K562 (cell line): ENCODE measurements around the gene NIPSNAP2. TPM values are rescaled to one million over a fixed set of nuclear protein-coding genes. Genes with fewer than 3 reads are reported as not detected.
A peak's percentile ranks its signal among the peaks of the same experiment; 100 is the strongest.

Source experiments
- ATAC-seq: fragments of 200-7000 bp; cut with Tn5 transposase; 3 replicates; pipeline ENCODE4 v1.9.1; 2020; ENCODE audit warnings: moderate library complexity
- BruUV-seq: library from RNA; stranded (reverse); fragments of 400-500 nt; replicated peaks from 2 replicates; lab custom pipeline; 2021; lab: Mats Ljungman, UMichigan
- CTCF ChIA-PET: fragments of 300-600 bp; formaldehyde crosslinking; extraction: SDS; loops from one replicate; lab custom pipeline; 2021; ENCODE audit warnings: low intra/inter-chr PET ratio; lab: Yijun Ruan, JAX
- POLR2A ChIA-PET: fragments of 300-600, 350-650 bp; sonication (Branson Sonifier 250); formaldehyde crosslinking; extraction: SDS; loops from one replicate; lab custom pipeline; 2021; ENCODE audit warnings: antibody characterized with exemption, inconsistent platforms; lab: Yijun Ruan, JAX
- DNase-seq, 4 experiments: peaks; one replicate each; pipeline versions ENCODE4 v3.0.0 to v3.0.0-alpha.2; 2011 to 2018; ENCODE audit warnings: low spot score in 3 of 4, mixed read lengths in 3 of 4; ENCODE audit errors: extremely low read depth in 1 of 4
- FAIRE-seq: peaks from 2 replicates; lab custom pipeline; 2011; peaks lifted over from hg19 to GRCh38; lab: Jason Lieb, UNC
- H2AFZ ChIP-seq: 2 replicates; pipeline ENCODE4 v1.6.0; 2011; ENCODE audit warnings: low read depth, low read length, control low read depth, inconsistent platforms
- H3K27ac ChIP-seq: fragments of 200-600 bp; 3 replicates; pipeline ENCODE4 v1.8.0; 2011; ENCODE audit warnings: low read depth, mild to moderate bottlenecking, control low read depth, inconsistent platforms, low read length, moderate library complexity, mixed read lengths; ENCODE audit errors: extremely low read depth
- H3K27me3 ChIP-seq, 2 experiments: fragments of 300-600 bp in 1 of 2; 2 replicates in 1 of 2; 3 replicates in 1 of 2; pipeline versions ENCODE4 v1.6.0 to v1.8.0; 2011; ENCODE audit warnings: inconsistent platforms in 2 of 2, low read length in 2 of 2, mild to moderate bottlenecking in 1 of 2, mixed read lengths in 1 of 2, moderate library complexity in 1 of 2; ENCODE audit not compliant: control insufficient read depth in 2 of 2, insufficient read depth in 2 of 2
- H3K36me3 ChIP-seq: fragments of 300-600 bp; 3 replicates; pipeline ENCODE4 v1.8.0; 2011; ENCODE audit warnings: mild to moderate bottlenecking, low read length, inconsistent platforms; ENCODE audit not compliant: control insufficient read depth, insufficient read depth
- H3K4me1 ChIP-seq, 2 experiments: fragments of 200-600 bp in 1 of 2; replicated peaks in 1 of 2; 2 replicates in 1 of 2; 3 replicates in 1 of 2; pipeline versions ENCODE4 v1.5.1 to v1.8.0; 2011; ENCODE audit warnings: inconsistent platforms in 2 of 2, low read length in 2 of 2, mild to moderate bottlenecking in 1 of 2, mixed read lengths in 1 of 2, moderate library complexity in 1 of 2; ENCODE audit not compliant: control insufficient read depth in 2 of 2, insufficient read depth in 2 of 2
- H3K4me2 ChIP-seq: 2 replicates; pipeline ENCODE4 v1.6.1; 2011; ENCODE audit warnings: low read length, control low read depth, inconsistent platforms, mixed read lengths; ENCODE audit not compliant: insufficient read depth
- H3K4me3 ChIP-seq: fragments of 200-600 bp; sonication (generic), shearing (Covaris generic); 2 replicates; pipeline ENCODE4 v1.5.1; 2016; ENCODE audit warnings: control low read depth, inconsistent platforms
- H3K79me2 ChIP-seq: fragments of 200-600 bp; 3 replicates; pipeline ENCODE4 v1.8.0; 2011; ENCODE audit warnings: low read length, inconsistent platforms; ENCODE audit not compliant: control insufficient read depth, insufficient read depth
- H3K9ac ChIP-seq, 2 experiments: 2 replicates each; pipeline versions ENCODE4 v1.6.0 to v1.6.1; 2011; ENCODE audit warnings: low read depth in 2 of 2, low read length in 2 of 2, control low read depth in 1 of 2, inconsistent platforms in 1 of 2, mild to moderate bottlenecking in 1 of 2, mixed read lengths in 1 of 2; ENCODE audit not compliant: insufficient read depth in 1 of 2
- H3K9me1 ChIP-seq: one replicate; pipeline ENCODE4 v1.6.0; 2011; ENCODE audit warnings: inconsistent platforms, mild to moderate bottlenecking, low read length, moderate library complexity; ENCODE audit not compliant: control insufficient read depth, insufficient read depth
- H3K9me3 ChIP-seq: replicated peaks from 2 replicates; pipeline ENCODE4 v1.5.1; 2011; ENCODE audit warnings: low read depth, low read length, inconsistent platforms; ENCODE audit not compliant: control insufficient read depth, insufficient read depth
- H4K20me1 ChIP-seq: replicated peaks from 2 replicates; pipeline ENCODE4 v1.6.1; 2011; ENCODE audit warnings: low read length, inconsistent platforms, mixed read lengths; ENCODE audit not compliant: control insufficient read depth, insufficient read depth
- BCL6 ChIP-seq: fragments of 250-450 bp; sonication (Bioruptor Pico); IDR thresholded peaks from 2 replicates; pipeline ENCODE4 v1.4.0; 2020
- CBX3 ChIP-seq, 2 experiments: IDR thresholded peaks; 1 replicate in 1 of 2; 2 replicates in 1 of 2; pipeline ENCODE4 v1.6.1; 2012; ENCODE audit warnings: inconsistent platforms in 2 of 2, low read length in 2 of 2, borderline replicate concordance in 1 of 2, control low read depth in 1 of 2
- TRIM28 ChIP-seq: fragments of 450-650 bp; IDR thresholded peaks from 2 replicates; pipeline ENCODE4 v1.6.1; 2017
- ZNF274 ChIP-seq: IDR thresholded peaks from 2 replicates; pipeline ENCODE4 v1.6.1; 2011; ENCODE audit warnings: low read depth, mild to moderate bottlenecking, low read length, moderate library complexity, borderline replicate concordance
- ZNF445 ChIP-seq: fragments of 250-450 bp; sonication (Bioruptor Pico); IDR thresholded peaks from 2 replicates; pipeline ENCODE4 v1.4.0; 2020; ENCODE audit warnings: low read depth, mild to moderate bottlenecking, moderate library complexity
- ZNF75A ChIP-seq: fragments of 450-650 bp; formaldehyde crosslinking; IDR thresholded peaks from 2 replicates; pipeline ENCODE4 v1.4.0; 2020; ENCODE audit warnings: mild to moderate bottlenecking
- WGBS: fragments of 100-300 bp; shearing (Covaris generic); methylation state at CpG from one replicate; pipeline ENCODE4 v1.1.6; 2016; ENCODE audit warnings: low coverage, mixed read lengths; ENCODE audit not compliant: insufficient coverage; ENCODE audit errors: missing lambda C conversion rate; 5-methylcytosine and 5-hydroxymethylcytosine counted together
- in situ Hi-C: fragments of 300-500 bp; cut with MboI; formaldehyde crosslinking; loops from 4 replicates; pipeline ENCODE4 v1.15.0; 2018; ENCODE audit warnings: inconsistent platforms, mixed read lengths
- intact Hi-C: fragments of 100-400 bp; cut with micrococcal nuclease; formaldehyde crosslinking; loops from 2 replicates; pipeline ENCODE4 v1.14.2; 2022
- polyA plus RNA-seq, 8 experiments: library from polyadenylated mRNA; depleted of rRNA in 4 of 8; stranded (reverse) in 5 of 8; unstranded in 3 of 8; fragments of >200 nt; fragmentation: Nextera tagmentation in 2 of 8; fragmentation: Illumina TruSeq in 1 of 8; extraction: Ambion mirVana in 2 of 8; extraction: Trizol in 1 of 8; gene quantifications; 2 replicates each; pipeline versions ENCODE4 v1.2.1 to v1.2.3, GENCODE V29; 2011 to 2014; ENCODE audit warnings: inconsistent platforms in 1 of 8, missing spikeins in 1 of 8
- total RNA-seq, 7 experiments: library from RNA; depleted of rRNA in 6 of 7; stranded (reverse); fragments of >200 nt in 6 of 7; fragmentation: Illumina TruSeq in 2 of 7; extraction: Trizol in 2 of 7; gene quantifications; 2 replicates each; pipeline versions ENCODE4 v1.2.1 to v1.2.3, GENCODE V29; 2011 to 2021; ENCODE audit warnings: low replicate concordance in 1 of 7
- TF ChIP-seq, protein P1 (sequence below): fragments of 450-650 bp; IDR thresholded peaks from 2 replicates; pipeline ENCODE4 v1.6.1; 2018; ENCODE audit warnings: mild to moderate bottlenecking, low read depth; ENCODE audit not compliant: partially characterized antibody

Gene NIPSNAP2
- total and polyA plus RNA-seq, 9 of the 15 experiments (the other 6 are each of a cell fraction or from before 2014, with no cell fraction given): 24.9 to 107 (median 53.0) TPM

DNA sequence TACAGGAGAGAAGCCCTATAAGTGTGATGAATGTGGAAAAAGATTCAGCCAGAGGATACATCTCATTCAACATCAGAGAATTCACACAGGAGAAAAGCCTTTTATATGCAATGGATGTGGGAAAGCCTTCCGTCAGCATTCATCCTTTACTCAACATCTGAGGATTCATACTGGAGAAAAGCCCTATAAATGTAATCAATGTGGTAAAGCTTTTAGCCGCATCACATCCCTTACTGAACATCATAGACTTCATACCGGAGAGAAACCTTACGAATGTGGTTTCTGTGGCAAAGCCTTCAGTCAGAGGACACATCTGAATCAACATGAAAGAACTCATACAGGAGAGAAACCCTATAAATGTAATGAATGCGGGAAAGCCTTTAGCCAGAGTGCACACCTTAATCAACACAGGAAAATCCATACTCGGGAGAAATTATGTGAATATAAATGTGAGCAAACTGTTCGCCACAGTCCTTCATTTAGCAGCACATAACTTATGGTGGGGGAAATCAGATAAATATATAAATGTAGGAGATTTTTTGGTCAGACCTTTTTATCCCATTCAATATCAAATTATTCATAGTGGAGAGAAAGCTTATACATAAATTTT is 24.8 kb upstream of the NIPSNAP2 start:
- no peaks in the 10 kb centered on the region for H3K79me2 ChIP-seq
- CTCF ChIA-PET: no interaction called here
- in situ Hi-C loops: no loop called here
- ATAC-seq (no peak), DNase-seq (no peak), FAIRE-seq (no peak)
- intact Hi-C loops: no loop called here
- no peaks in the 10 kb centered on the region for H3K4me1 ChIP-seq
- no peaks in the 10 kb centered on the region for H4K20me1 ChIP-seq
- WGBS: under 1% methylated on average over 7 of the region's 7 CpGs
- no peak overlapping the region for H3K4me2 ChIP-seq
- H3K27ac ChIP-seq: no peak overlapping the region
- H3K9me3 ChIP-seq: peaks cover 8% of the 10 kb centered on the region
- H3K9me1 ChIP-seq: no peaks in the 10 kb centered on the region
- no peaks in the 10 kb centered on the region for H3K36me3 ChIP-seq
- no peak overlapping the region for H3K9ac ChIP-seq
- no peak overlapping the region for H3K4me3 ChIP-seq
- TF ChIP-seq, protein P1, sequence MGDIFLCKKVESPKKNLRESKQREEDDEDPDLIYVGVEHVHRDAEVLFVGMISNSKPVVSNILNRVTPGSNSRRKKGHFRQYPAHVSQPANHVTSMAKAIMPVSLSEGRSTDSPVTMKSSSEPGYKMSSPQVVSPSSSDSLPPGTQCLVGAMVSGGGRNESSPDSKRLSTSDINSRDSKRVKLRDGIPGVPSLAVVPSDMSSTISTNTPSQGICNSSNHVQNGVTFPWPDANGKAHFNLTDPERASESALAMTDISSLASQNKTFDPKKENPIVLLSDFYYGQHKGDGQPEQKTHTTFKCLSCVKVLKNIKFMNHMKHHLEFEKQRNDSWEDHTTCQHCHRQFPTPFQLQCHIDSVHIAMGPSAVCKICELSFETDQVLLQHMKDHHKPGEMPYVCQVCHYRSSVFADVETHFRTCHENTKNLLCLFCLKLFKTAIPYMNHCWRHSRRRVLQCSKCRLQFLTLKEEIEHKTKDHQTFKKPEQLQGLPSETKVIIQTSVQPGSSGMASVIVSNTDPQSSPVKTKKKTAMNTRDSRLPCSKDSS: peak; percentile 18
- TF ChIP-seq ZNF274 (peak; percentile 99), ZNF445 (CRISPR knock-in tag) (no peak), TRIM28 (peak; percentile 88), ZNF75A (peak; percentile 88), CBX3 (IDR thresholded peaks at IDR 0.05; ENCODE audit: borderline replicate concordance in 1 of 2, low read length in 2 of 2) (0 out of 3 replicates have a peak, but pooled peaks of 1 of the 2 experiments have one; percentile 21), BCL6 (CRISPR knock-in tag) (no peak)
- BruUV-seq: no TSS peak
- POLR2A ChIA-PET: no interaction called here
- no peak overlapping the region for H2AFZ ChIP-seq
- H3K27me3 ChIP-seq: no peaks in the 10 kb centered on the region
